CD4-positive, CD25-positive, alpha-beta regulatory T cell (primary cell): Measurements from ENCODE around the gene PRAMEF10. TPM values are rescaled to one million over a fixed set of nuclear protein-coding genes. Genes with fewer than 3 reads are reported as not detected.
"Not testable (repeated sequence)": the region's sequence is repeated elsewhere in the genome, so short reads cannot be mapped to it uniquely, and the experiment has no call there.

Experiments
- ATAC-seq, 2 donors: fragments of 150-1000 bp; cut with Tn5 transposase; one replicate each; pipeline ENCODE4 v1.10.0; 2021; ENCODE audit warnings: low read depth in 2 of 2, moderate number of reproducible peaks in 2 of 2, moderate library complexity in 1 of 2
- DNase-seq, 3 donors: peaks; one replicate each; pipeline versions ENCODE4 v3.0.0 to v3.0.0-alpha.2; 2012 to 2022; ENCODE audit warnings: mixed read lengths in 1 of 3
- H3K27ac ChIP-seq: one replicate; pipeline ENCODE4 v1.7.0; 2013; ENCODE audit warnings: mild to moderate bottlenecking, low read length; ENCODE audit not compliant: insufficient read depth, poor library complexity, severe bottlenecking
- H3K27me3 ChIP-seq: one replicate; pipeline ENCODE4 v1.7.0; 2013; ENCODE audit warnings: low read length; ENCODE audit not compliant: control insufficient read depth, insufficient read depth
- H3K36me3 ChIP-seq: one replicate; pipeline ENCODE4 v1.7.0; 2013; ENCODE audit warnings: mild to moderate bottlenecking, low read length, moderate library complexity; ENCODE audit not compliant: control insufficient read depth, insufficient read depth
- H3K4me1 ChIP-seq: 2 replicates; pipeline ENCODE4 v1.7.0; 2013; ENCODE audit warnings: mild to moderate bottlenecking, low read length; ENCODE audit not compliant: insufficient read depth, control insufficient read depth, poor library complexity, severe bottlenecking
- H3K4me3 ChIP-seq: one replicate; pipeline ENCODE4 v1.7.0; 2013; ENCODE audit warnings: low read depth, mild to moderate bottlenecking, low read length, moderate library complexity
- H3K9me3 ChIP-seq, 2 experiments: 1 replicate in 1 of 2; 2 replicates in 1 of 2; pipeline ENCODE4 v1.7.0; 2013; ENCODE audit warnings: low read length in 2 of 2, mild to moderate bottlenecking in 1 of 2, moderate library complexity in 1 of 2; ENCODE audit not compliant: control insufficient read depth in 2 of 2
- H3K27ac Mint-ChIP-seq, 3 donors: one replicate each; pipeline ENCODE4 v1.8.0; 2020 to 2022; ENCODE audit warnings: mild to moderate bottlenecking in 3 of 3, mixed read lengths in 3 of 3, moderate library complexity in 2 of 3
- H3K27me3 Mint-ChIP-seq: one replicate; pipeline ENCODE4 v1.8.0; 2022; ENCODE audit warnings: mild to moderate bottlenecking, mixed read lengths
- H3K36me3 Mint-ChIP-seq: one replicate; pipeline ENCODE4 v1.8.0; 2020; ENCODE audit warnings: mixed read lengths
- H3K4me1 Mint-ChIP-seq, 4 donors: one replicate each; pipeline ENCODE4 v1.8.0; 2020 to 2022; ENCODE audit warnings: mixed read lengths in 4 of 4, mild to moderate bottlenecking in 1 of 4
- H3K4me3 Mint-ChIP-seq, 4 donors: one replicate each; pipeline ENCODE4 v1.8.0; 2020 to 2022; ENCODE audit warnings: mild to moderate bottlenecking in 4 of 4, mixed read lengths in 4 of 4, moderate library complexity in 3 of 4
- H3K9me3 Mint-ChIP-seq, 7 donors: one replicate each; pipeline ENCODE4 v1.8.0; 2020 to 2022; ENCODE audit warnings: mixed read lengths in 7 of 7, mild to moderate bottlenecking in 3 of 7, moderate library complexity in 2 of 7
- polyA plus RNA-seq, 4 donors: library from polyadenylated mRNA; unstranded; fragments of 300-500 nt; fragmentation: Illumina TruSeq; gene quantifications; one replicate each; pipeline ENCODE4 v1.2.3, GENCODE V29; 2021
- total RNA-seq: library from RNA; stranded (reverse); gene quantifications from one replicate; pipeline ENCODE4 v1.2.3, GENCODE V29; 2022

PRAMEF10 gene
- total and polyA plus RNA-seq, 5 donors from 2014 or later, result not detected

- H3K36me3 Mint-ChIP-seq, H3K4me1 Mint-ChIP-seq, H3K27me3 Mint-ChIP-seq, H3K27me3 ChIP-seq, H3K36me3 ChIP-seq, H3K27ac ChIP-seq, H3K4me1 ChIP-seq, DNase-seq, H3K4me3 ChIP-seq, H3K27ac Mint-ChIP-seq, H3K9me3 Mint-ChIP-seq, ATAC-seq, H3K9me3 ChIP-seq, H3K4me3 Mint-ChIP-seq: not testable (repeated sequence)
Observed at GRCh38 chr1:12886101-12886500, 12.0 kb downstream of the PRAMEF10 start, which contains the start of gene PRAMEF4. Gene PRAMEF4 (minus strand): TSS chr1:12886201. CDS start chr1:12883394, 2,807 bp downstream.

GRCh38 chr1:12878453-12878852 is 19.6 kb downstream of the PRAMEF10 start:
- not testable (repeated sequence) for H3K4me3 Mint-ChIP-seq, H3K4me1 Mint-ChIP-seq, H3K36me3 ChIP-seq, H3K9me3 ChIP-seq, H3K27ac ChIP-seq, DNase-seq, H3K4me3 ChIP-seq, H3K9me3 Mint-ChIP-seq, ATAC-seq, H3K4me1 ChIP-seq, H3K27me3 Mint-ChIP-seq, H3K27me3 ChIP-seq, H3K36me3 Mint-ChIP-seq, H3K27ac Mint-ChIP-seq

- not testable (repeated sequence) for H3K9me3 Mint-ChIP-seq, DNase-seq, H3K4me3 Mint-ChIP-seq, H3K4me1 Mint-ChIP-seq, H3K27ac ChIP-seq, H3K27me3 Mint-ChIP-seq, H3K4me1 ChIP-seq, H3K4me3 ChIP-seq, H3K27me3 ChIP-seq, H3K36me3 ChIP-seq, H3K36me3 Mint-ChIP-seq, ATAC-seq, H3K9me3 ChIP-seq, H3K27ac Mint-ChIP-seq
Observed at GRCh38 chr1:12863131-12863880, 34.8 kb downstream of the PRAMEF10 start.

- DNase-seq, H3K4me1 Mint-ChIP-seq, H3K9me3 Mint-ChIP-seq, H3K4me3 ChIP-seq, H3K27ac Mint-ChIP-seq, H3K4me3 Mint-ChIP-seq, H3K27me3 Mint-ChIP-seq, H3K27me3 ChIP-seq, ATAC-seq, H3K4me1 ChIP-seq, H3K9me3 ChIP-seq, H3K27ac ChIP-seq, H3K36me3 Mint-ChIP-seq, H3K36me3 ChIP-seq: not testable (repeated sequence)
Observed at GRCh38 chr1:12856786-12857185, 41.3 kb downstream of the PRAMEF10 start, which contains the start of gene PRAMEF2. Gene PRAMEF2 (plus strand): TSS chr1:12857086. CDS start chr1:12859010, 1,924 bp downstream.

GRCh38 chr1:12851779-12852178 is 46.3 kb downstream of the PRAMEF10 start:
- no peak for DNase-seq
- H3K9me3 Mint-ChIP-seq, result peaks cover 0 to 4% (median 0%) of the 10 kb centered on the region in 7 donors
- no peak overlapping the region for H3K27ac ChIP-seq

GRCh38 chr1:12848620-12849019 is 49.5 kb downstream of the PRAMEF10 start, which contains the start of gene HNRNPCL1:
Gene HNRNPCL1 (minus strand): TSS chr1:12848720. CDS start chr1:12848289, 431 bp downstream.
- H3K4me1 ChIP-seq, H3K36me3 Mint-ChIP-seq, H3K27me3 ChIP-seq, ATAC-seq, H3K36me3 ChIP-seq, H3K27me3 Mint-ChIP-seq, H3K9me3 ChIP-seq, H3K4me3 ChIP-seq, H3K27ac ChIP-seq, H3K4me3 Mint-ChIP-seq, H3K4me1 Mint-ChIP-seq, DNase-seq, H3K27ac Mint-ChIP-seq, H3K9me3 Mint-ChIP-seq: not testable (repeated sequence)

More at GRCh38 chr1:12851779-12852178, 46.3 kb downstream of the PRAMEF10 start:
- Histone ChIP-seq H3K4me3 (no peak overlapping the region), H3K9me3 (no peaks in the 10 kb centered on the region), H3K4me1 (no peaks in the 10 kb centered on the region), H3K36me3 (no peaks in the 10 kb centered on the region), H3K27me3 (peaks cover 3% of the 10 kb centered on the region)
- no peaks in the 10 kb centered on the region for H3K27me3 Mint-ChIP-seq
- H3K27ac Mint-ChIP-seq, result no peak overlapping the region
- no peak overlapping the region for H3K4me3 Mint-ChIP-seq
- H3K4me1 Mint-ChIP-seq, result no peaks in the 10 kb centered on the region
- ATAC-seq, result no peak
- no peaks in the 10 kb centered on the region for H3K36me3 Mint-ChIP-seq

Other genes starting within 250 kb of the PRAMEF10 start
- not detected for gene AADACL3, start 182.2 kb downstream of the PRAMEF10 start, total RNA-seq
- gene AADACL3, start 182.2 kb downstream of the PRAMEF10 start, polyA plus RNA-seq, result not detected
- not detected for gene CFAP107, start 152.1 kb downstream of the PRAMEF10 start, total RNA-seq
- gene CFAP107, start 152.1 kb downstream of the PRAMEF10 start, polyA plus RNA-seq, result not detected
- not detected for gene PRAMEF12, start 124.5 kb downstream of the PRAMEF10 start, total RNA-seq
- gene PRAMEF12, start 124.5 kb downstream of the PRAMEF10 start, polyA plus RNA-seq, result not detected
- not detected for gene PRAMEF1, start 106.9 kb downstream of the PRAMEF10 start, total RNA-seq
- gene PRAMEF1, start 106.9 kb downstream of the PRAMEF10 start, polyA plus RNA-seq, result not detected
- not detected for gene PRAMEF11, start 66.9 kb downstream of the PRAMEF10 start, total RNA-seq
- gene PRAMEF11, start 66.9 kb downstream of the PRAMEF10 start, polyA plus RNA-seq, result not detected
- not detected for gene HNRNPCL1, start 49.5 kb downstream of the PRAMEF10 start, total RNA-seq
- gene HNRNPCL1, start 49.5 kb downstream of the PRAMEF10 start, polyA plus RNA-seq, result under 1 TPM in 1 of 4 donors, not detected in 3; 0.17 TPM
- not detected for gene PRAMEF2, start 41.2 kb downstream of the PRAMEF10 start, total RNA-seq
- not detected for gene PRAMEF2, start 41.2 kb downstream of the PRAMEF10 start, polyA plus RNA-seq
- not detected for gene PRAMEF4, start 12.1 kb downstream of the PRAMEF10 start, total RNA-seq
- not detected for gene PRAMEF4, start 12.1 kb downstream of the PRAMEF10 start, polyA plus RNA-seq
- not detected for gene PRAMEF7, start 18.3 kb upstream of the PRAMEF10 start, total RNA-seq
- not detected for gene PRAMEF7, start 18.3 kb upstream of the PRAMEF10 start, polyA plus RNA-seq
- gene PRAMEF6, start 49.3 kb upstream of the PRAMEF10 start, total RNA-seq, result not detected
- not detected for gene PRAMEF6, start 49.3 kb upstream of the PRAMEF10 start, polyA plus RNA-seq
- not detected for gene PRAMEF27, start 158.3 kb upstream of the PRAMEF10 start, total RNA-seq
- gene PRAMEF27, start 158.3 kb upstream of the PRAMEF10 start, polyA plus RNA-seq, result not detected
- not detected for gene HNRNPCL3, start 162.5 kb upstream of the PRAMEF10 start, total RNA-seq
- not detected for gene HNRNPCL3, start 162.5 kb upstream of the PRAMEF10 start, polyA plus RNA-seq
- not detected for gene PRAMEF25, start 172.5 kb upstream of the PRAMEF10 start, total RNA-seq
- not detected for gene PRAMEF25, start 172.5 kb upstream of the PRAMEF10 start, polyA plus RNA-seq
- not detected for gene HNRNPCL2, start 218.6 kb upstream of the PRAMEF10 start, total RNA-seq
- gene HNRNPCL2, start 218.6 kb upstream of the PRAMEF10 start, polyA plus RNA-seq, result not detected